ENCODE measurements around the gene CPEB2. TPM values are rescaled to one million over a fixed set of nuclear protein-coding genes. Genes with fewer than 3 reads are reported as not detected.

The CPEB2 gene
- total RNA-seq, 6 experiments from 2014 or later = 9.1 to 16.3 (median 12.9) TPM

DNA sequence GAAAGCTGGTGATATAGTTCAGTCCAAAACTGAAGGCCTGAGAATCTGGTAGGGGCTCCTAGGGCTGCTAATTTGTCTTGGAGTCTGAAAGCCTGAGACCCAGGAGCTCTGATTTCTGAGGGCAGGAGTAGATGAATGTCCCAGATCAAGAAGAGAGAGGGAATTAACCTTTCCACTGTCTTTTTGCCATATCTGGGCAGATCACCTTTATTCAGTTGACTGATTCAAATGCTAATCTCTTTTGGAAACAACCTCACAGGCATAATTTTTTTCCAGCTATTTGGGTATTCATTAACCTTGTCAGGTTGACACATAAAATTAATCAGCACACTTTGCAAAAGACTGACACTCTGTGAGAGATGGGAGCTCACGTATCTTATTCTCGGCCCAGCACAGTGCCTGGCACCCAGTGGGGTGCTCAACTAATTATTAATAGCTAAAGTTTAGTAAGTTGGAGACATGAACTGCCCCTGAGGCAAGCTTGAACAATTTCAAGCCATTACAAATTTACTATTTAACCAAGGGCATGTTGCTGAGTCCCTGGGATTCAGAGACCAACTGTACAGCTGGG is 114.3 kb downstream of the CPEB2 start:
- H3K4me3 ChIP-seq = no peak overlapping the region
- DNase-seq = peak in 1 of 3 donors; percentile 28
- H3K36me3 ChIP-seq = no peaks in the 10 kb centered on the region
- no peaks in the 10 kb centered on the region for H3K9me3 ChIP-seq
- peaks cover 0 to 28% (median 14%) of the 10 kb centered on the region in 4 donors for H3K4me1 ChIP-seq
- peak overlapping the region in 1 of 3 donors; percentile 54 for H3K27ac ChIP-seq
- WGBS (ENCODE audit: insufficient coverage, low coverage, low lambda C conversion rate, missing lambda C conversion rate) = 42% methylated on average over 2 of the region's 2 CpGs
- ATAC-seq = peak; percentile 68 to 83 (median 69)
- intact Hi-C loops (cut with DNase I) = no loop called here
- no peak for TF ChIP-seq CTCF (IDR thresholded peaks at IDR 0.05)
- TF ChIP-seq POLR2A (IDR thresholded peaks at IDR 0.05) = no peak
- no peaks in the 10 kb centered on the region for H3K27me3 ChIP-seq

- no peaks in the 10 kb centered on the region for H3K36me3 ChIP-seq
- H3K4me1 ChIP-seq = peaks cover 0 to 28% (median 14%) of the 10 kb centered on the region in 4 donors
- H3K27ac ChIP-seq = peak overlapping the region in 1 of 3 donors; percentile 54
- H3K4me3 ChIP-seq = no peak overlapping the region
- DNase-seq (no peak), ATAC-seq (peak in 1 of 4 donors; percentile 23)
- intact Hi-C loops (cut with DNase I) = no loop called here
- TF ChIP-seq CTCF (IDR thresholded peaks at IDR 0.05) (no peak), POLR2A (IDR thresholded peaks at IDR 0.05) (no peak)
- H3K27me3 ChIP-seq = no peaks in the 10 kb centered on the region
- 84% methylated on average over 3 of the region's 3 CpGs for WGBS (ENCODE audit: insufficient coverage, low coverage, low lambda C conversion rate, missing lambda C conversion rate)
- H3K9me3 ChIP-seq = no peaks in the 10 kb centered on the region
Measured at GRCh38 chr4:15117270-15117946, 115.1 kb downstream of the CPEB2 start.

GRCh38 chr4:15118292-15118691 is 116.0 kb downstream of the CPEB2 start:
- peak; percentile 71 to 83 (median 80) for ATAC-seq
- H3K4me3 ChIP-seq = no peak overlapping the region
- TF ChIP-seq CTCF (IDR thresholded peaks at IDR 0.05) (no peak), POLR2A (IDR thresholded peaks at IDR 0.05) (no peak)
- peaks cover 0 to 28% (median 14%) of the 10 kb centered on the region in 4 donors for H3K4me1 ChIP-seq
- H3K27ac ChIP-seq = peak overlapping the region in 1 of 3 donors; percentile 54
- peak in 2 of 3 donors; percentile 44 to 57 for DNase-seq
- no peaks in the 10 kb centered on the region for H3K9me3 ChIP-seq
- intact Hi-C loops (cut with DNase I) = no loop called here
- WGBS (ENCODE audit: insufficient coverage, low coverage, low lambda C conversion rate, missing lambda C conversion rate) = 7% methylated on average over 3 of the region's 4 CpGs
- no peaks in the 10 kb centered on the region for H3K36me3 ChIP-seq
- H3K27me3 ChIP-seq = no peaks in the 10 kb centered on the region
